Measurements from ENCODE around the gene FKBP9.

- TF ChIP-seq POLR2AphosphoS5 (IDR thresholded peaks at IDR 0.05; ENCODE audit: insufficient read depth, low read depth, low read length) (no peak), EZH2 (IDR thresholded peaks at IDR 0.05; ENCODE audit: borderline replicate concordance, low read depth, low read length, severe bottlenecking) (no peak), POLR2A (IDR thresholded peaks at IDR 0.05; ENCODE audit: low read depth, low read length) (no peak), FOS (IDR thresholded peaks at IDR 0.05; ENCODE audit: borderline replicate concordance, insufficient read depth, low read length) (no peak), MAX (IDR thresholded peaks at IDR 0.05; ENCODE audit: insufficient read depth, insufficient read length) (no peak), MYC (IDR thresholded peaks at IDR 0.05; ENCODE audit: low read depth, low read length) (no peak)
- TF ChIP-seq, protein P1, sequence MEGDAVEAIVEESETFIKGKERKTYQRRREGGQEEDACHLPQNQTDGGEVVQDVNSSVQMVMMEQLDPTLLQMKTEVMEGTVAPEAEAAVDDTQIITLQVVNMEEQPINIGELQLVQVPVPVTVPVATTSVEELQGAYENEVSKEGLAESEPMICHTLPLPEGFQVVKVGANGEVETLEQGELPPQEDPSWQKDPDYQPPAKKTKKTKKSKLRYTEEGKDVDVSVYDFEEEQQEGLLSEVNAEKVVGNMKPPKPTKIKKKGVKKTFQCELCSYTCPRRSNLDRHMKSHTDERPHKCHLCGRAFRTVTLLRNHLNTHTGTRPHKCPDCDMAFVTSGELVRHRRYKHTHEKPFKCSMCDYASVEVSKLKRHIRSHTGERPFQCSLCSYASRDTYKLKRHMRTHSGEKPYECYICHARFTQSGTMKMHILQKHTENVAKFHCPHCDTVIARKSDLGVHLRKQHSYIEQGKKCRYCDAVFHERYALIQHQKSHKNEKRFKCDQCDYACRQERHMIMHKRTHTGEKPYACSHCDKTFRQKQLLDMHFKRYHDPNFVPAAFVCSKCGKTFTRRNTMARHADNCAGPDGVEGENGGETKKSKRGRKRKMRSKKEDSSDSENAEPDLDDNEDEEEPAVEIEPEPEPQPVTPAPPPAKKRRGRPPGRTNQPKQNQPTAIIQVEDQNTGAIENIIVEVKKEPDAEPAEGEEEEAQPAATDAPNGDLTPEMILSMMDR (IDR thresholded peaks at IDR 0.05; ENCODE audit: extremely low read depth in 1 of 2, insufficient read depth in 1 of 2, low read depth in 1 of 2, low read length in 2 of 2): no peak
Measured at GRCh38 chr7:33053721-33054120, 96.5 kb downstream of the FKBP9 start.

Data from endothelial cell of umbilical vein (primary cell).